ENCODE measurements around the gene FXYD1.
"Not testable (repeated sequence)": the region's sequence is repeated elsewhere in the genome, so short reads cannot be mapped to it uniquely, and the experiment has no call there.

Gene FXYD1

DNA sequence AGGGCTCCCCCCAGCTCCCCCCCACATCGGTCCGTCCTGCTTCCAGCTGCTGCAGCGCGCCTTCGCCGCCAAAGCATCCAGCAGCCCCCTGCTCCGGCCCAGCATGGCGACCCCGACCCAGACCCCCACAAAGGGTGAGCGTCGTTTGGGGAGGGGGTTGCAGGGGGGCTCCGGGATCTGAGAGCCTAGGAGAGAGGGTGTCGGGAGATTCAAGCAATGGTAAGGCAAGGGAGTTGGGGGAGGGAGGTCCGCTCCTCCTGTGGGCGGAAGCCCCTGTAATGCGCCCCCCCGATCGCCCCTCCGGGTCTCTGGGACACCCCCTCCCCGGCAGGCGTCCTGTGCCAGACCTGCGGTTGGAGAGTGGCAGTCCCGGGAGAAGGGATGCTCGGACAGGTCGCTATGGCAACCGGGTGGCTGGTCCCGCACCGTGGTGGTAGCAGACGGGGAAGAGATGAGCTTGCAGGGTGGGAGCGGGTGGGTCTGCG is 4.6 kb downstream of the FXYD1 start, which contains the start of gene FXYD7:
FXYD7 (plus strand) TSS at position 25 of the 485 bp plus-strand sequence; CDS start at position 104, 79 bp downstream.
- DNase-seq: peak in 1 of 14 donors; percentile 36

DNA sequence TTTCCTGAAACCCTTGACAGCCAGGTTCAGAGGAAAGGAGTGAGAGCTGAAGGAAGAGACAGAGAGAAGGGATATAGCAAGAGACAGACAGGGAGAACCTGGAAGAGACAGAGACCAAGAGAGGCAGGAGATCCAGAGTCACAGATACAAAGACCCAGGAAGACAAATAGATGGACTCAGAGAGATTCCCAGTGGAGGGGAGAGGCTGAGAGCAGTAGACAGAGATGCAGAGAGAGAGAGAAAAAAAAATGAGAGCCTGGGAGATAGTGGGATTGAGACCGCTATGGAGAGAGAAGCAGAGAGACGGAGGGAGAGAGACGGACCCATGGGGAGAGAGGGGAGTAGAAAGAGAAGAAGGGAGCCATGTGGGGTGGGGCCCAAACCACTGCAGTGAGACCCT is 5.2 kb downstream of the FXYD1 start:
- no peak for DNase-seq

DNA sequence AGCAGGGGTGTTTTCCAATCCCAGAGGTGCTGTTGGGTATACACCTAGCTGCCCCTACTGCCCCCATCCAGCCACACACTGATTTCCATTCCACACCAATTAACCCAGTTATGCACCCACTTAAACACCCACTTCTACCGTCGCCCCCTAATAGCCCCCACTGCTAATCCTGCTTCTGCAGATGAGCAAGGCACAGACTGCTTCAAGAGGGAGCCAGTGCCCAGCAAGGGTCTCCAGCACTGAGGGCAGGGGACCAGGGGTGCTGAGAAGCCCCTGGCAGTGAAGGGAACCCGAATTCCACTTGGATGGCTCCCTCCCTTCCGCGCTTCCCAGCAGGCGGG is 5.6 kb downstream of the FXYD1 start:
- no peak for DNase-seq

DNA sequence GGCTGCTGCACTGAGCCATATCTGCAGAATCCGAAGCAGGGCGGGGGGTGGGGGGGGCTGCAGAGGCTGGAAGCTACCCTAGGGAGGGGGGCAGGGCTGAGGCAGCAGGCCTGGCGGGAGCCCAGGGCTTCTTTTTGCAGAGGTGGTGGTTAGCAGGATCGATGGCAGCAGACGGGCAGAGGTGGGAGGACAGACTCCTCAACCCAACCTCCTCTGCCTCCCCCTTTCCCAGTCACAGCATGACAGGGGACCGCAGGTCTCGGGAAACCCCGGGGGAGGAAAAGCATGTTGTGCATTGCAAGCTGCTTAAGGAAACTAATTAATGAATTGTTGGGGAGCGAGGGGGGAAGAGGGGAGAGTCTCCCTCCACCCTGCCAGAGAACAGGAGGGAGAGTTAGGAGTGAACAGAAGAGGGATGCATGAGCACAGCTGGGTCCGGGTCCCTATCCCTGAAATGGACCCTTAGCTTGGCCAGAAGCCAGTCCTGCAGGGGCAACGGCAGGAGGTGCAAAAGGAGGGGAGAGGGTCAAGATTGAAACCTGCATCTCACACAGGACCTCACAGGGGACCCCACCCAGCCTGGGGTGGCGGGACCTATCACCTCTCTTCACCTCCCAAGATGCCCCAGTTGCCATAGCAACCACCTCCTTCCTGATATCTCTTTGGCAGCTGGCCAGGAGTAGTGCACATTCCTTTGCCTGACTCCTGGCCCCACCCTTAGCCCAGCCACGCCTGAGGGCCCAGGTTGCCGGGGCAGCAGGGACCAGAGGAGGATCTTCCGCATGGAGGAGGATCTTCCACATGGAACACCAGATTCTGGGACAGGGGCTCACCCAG is 6.2 kb downstream of the FXYD1 start:
- DNase-seq: no peak

DNA sequence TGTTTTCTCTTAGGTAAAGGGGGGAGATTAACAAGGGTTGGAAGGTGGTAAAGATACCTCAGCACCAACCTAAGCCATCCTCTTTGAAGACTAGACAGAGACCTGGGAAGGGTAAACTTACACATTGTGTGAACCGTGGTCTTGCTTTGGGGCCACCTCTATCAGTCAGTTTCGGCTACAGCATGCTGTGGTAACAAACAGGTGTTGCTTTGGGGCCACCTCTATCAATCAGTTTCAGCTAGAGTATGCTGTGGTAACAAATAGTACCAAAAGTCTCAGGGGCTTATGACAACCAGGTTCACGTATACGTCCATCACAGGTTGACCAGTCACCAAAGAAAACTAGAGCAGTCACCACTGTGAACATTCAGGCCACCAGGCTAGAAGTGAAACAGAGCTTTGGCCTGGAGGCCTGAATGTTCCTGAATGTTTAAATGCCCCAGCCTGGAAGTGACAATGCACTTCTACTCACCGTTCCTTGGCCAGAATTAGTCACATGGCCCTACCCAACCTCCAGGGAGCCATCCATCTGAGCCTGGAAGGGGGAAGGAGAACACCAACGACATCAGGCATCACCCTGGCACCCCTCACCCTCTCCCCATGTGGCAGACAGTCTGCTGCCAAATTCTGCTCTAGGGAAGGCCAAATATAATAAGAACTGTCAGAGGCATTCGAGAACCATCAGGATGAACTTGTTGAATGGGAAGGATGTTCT is 8.3 kb downstream of the FXYD1 start:
- no peak for DNase-seq

DNA sequence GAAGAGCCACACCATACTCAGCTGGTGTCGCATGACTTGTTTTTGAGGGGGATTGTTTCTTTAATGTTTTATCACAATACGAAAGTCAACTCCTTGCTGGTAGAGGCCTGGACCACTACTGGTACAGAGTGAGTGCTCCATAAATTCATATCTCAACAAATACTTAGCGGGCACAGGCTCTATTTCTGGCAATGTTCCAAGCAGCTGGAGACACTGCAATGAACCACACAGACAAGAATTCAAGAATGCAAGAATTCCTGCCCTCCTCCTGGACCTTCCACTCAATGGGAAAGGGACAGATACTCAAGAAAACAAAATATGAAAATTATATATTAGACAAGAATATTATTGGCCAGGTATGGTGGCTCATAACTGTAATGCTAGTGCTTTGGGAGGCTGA is 10.8 kb downstream of the FXYD1 start:
- DNase-seq: no peak

DNA sequence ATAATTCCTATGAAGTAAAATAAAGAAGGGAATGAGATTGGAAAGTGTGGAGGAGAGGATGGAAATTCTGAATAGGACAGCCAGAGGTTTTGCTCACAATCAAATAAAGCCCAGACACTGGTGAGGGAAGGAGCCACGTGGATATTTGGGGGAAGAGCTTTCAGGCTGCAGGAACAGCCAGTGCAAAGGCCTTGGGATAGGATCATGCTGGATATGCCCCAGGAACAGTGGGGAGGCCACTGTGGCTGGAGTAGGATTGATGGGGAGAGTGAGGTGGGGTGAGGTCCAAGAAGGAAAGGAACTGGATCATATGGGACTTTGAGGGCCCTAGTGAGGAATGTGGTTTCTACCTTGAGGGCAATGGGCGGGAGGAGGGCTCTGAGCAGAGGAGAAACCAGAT is 11.8 kb downstream of the FXYD1 start:
- DNase-seq: no peak

DNA sequence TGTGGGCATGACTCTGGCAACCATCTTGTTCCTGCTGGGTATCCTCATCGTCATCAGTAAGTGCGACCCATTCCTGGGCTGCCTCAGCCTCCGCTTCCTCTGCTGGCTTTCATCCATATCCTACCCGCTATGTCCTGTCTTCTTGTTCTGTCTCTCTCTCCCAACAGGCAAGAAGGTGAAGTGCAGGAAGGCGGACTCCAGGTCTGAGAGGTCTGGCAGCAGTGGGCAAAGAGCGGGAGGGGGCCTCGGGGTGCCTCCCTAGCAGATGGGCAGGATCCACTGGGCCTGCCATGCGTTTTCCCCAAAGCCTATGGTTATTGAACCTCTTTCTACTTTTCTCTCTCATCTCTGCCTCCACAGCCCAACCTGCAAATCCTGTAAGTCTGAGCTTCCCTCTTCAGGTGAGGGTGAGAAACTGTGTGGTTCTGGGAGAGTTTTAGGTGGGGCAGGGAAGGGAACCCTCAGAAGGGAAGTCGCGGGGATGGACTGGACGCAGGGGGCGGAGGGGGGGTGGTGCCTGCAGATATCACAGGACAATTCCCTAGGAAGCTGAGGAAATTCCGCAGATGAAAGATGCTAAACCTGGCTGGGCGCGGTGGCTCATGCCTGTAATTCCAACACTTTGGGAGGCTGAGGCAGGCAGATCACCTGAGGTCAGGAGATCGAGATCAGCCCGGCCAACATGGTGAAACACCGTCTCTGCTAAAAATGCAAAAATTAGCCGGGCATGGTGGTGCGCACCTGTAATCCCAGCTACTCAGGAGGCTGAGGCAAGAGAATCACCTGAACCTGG is 12.8 kb downstream of the FXYD1 start:
- no peak for DNase-seq

DNA sequence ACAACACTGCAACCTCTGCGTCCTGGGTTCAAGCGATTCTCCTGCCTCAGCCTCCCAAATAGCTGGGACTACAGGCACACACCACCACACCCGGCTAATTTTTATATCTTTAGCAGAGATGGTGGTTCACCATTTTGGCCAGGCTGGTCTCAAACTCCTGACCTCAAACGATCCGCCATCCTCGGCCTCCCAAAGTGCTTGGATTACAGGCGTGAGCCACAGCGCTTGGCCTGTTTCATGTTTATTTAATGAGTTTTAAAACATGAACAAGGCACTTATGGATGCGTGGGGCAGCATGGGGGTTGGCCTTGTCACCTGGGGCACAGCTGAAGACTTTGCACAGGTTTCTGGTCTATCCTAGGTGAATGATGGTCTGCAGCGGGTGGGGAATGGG is 14.5 kb downstream of the FXYD1 start:
- DNase-seq: not testable (repeated sequence)

DNA sequence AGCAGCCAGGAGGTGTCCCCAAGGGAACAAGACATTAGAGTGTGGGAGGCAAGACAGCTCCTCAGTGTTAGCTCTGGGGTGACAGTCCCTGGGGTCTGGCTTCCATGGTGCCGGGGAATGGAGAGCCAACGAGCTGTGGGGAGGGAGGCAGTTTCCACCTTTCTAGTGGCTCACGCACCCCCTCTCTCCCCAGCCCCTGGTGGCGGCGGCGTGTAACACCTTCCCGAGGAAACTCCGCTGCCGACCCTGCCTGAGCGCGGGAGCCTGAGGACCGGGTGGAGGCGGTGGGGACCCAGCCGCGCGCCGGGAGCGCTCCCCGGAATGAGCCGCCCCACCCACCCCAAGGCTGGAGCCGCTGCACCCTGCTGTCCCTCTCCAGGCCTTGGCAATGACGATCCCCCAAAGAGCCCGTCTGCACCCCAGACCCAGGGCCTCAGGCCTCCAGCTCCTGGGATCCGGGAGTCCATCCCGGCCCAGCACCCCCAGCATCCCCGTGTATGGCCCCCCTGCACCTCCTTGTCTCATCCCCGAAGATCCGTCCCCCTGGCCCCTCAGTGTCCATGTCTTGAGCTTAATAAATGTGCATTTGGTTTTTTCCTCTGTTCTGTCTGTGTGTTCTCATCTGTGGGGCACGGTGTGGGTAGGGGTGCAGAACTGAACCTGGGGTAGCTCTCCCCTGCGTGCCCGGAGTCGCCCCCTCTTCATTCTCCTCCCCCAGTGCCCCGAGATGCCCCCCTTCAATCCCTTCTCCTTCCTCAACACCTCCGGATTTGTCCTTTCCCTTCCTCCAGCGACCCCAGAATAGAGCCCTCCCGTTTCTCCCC is 15.3 kb downstream of the FXYD1 start:
- no peak for DNase-seq

DNA sequence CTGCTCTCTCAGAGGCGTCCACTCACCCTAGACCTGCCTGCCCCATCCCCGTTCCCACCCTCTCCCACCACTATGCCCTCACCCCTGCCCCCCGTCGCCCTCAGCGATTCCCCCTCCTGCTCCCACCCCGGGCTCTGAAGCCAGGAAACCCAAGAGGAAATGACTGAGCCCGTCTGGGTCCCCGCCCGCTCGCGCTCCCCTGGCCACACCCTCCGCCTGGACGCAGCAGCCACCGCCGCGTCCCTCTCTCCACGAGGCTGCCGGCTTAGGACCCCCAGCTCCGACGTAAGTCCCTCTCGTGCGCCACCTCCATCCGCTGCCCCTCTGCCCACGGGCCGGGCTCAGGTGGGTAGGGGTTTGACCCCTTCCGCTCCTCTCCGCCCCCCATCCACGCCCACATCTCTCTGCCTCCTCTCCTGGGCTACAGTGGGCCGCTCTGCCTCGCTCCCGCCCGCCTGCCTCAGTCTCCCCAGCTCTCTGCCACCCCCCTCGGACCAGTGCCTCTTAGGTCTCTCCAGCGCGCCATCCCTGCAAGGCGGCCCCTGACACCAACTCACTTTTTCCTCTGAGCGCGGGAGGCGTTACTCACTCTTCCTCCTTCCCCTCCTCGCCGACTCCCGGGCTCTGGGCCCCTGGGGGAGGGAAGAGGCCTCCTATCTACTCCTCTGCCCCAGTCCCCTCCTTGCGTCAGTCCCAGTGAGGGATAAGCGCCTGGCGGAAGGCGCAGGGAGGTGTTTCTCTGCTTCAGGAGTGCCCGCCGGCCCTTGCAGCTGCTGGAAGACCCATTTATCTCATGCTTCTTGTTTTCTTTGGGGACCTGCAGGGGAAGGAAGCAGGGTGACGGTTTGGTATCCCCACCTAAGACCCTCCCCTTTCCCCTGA is 16.1 kb downstream of the FXYD1 start, which contains the start of gene FXYD5:
FXYD5 (plus strand) TSS at position 211 of the 882 bp plus-strand sequence. CDS start 816 bp downstream, outside the sequence.
- DNase-seq: peak in 3 of 14 donors; percentile 7 to 33 (median 26)

DNA sequence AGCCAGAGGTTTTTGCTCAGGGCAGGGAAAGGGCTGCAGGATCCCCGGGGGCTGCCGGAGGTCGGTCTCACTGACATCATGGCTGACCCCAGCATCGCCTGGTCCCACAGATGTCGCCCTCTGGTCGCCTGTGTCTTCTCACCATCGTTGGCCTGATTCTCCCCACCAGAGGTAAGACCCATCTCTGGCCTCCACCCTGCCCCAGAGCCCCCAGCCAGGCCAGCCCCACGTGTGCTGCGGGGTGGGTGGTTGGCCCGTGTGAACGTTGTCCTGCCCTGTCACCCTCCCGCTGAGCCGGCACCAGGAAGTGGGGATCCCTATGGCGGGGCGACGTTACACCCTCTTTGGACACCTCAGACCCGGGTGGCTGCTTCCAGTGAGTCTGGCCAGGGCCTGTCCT is 16.8 kb downstream of the FXYD1 start:
- DNase-seq: no peak

DNA sequence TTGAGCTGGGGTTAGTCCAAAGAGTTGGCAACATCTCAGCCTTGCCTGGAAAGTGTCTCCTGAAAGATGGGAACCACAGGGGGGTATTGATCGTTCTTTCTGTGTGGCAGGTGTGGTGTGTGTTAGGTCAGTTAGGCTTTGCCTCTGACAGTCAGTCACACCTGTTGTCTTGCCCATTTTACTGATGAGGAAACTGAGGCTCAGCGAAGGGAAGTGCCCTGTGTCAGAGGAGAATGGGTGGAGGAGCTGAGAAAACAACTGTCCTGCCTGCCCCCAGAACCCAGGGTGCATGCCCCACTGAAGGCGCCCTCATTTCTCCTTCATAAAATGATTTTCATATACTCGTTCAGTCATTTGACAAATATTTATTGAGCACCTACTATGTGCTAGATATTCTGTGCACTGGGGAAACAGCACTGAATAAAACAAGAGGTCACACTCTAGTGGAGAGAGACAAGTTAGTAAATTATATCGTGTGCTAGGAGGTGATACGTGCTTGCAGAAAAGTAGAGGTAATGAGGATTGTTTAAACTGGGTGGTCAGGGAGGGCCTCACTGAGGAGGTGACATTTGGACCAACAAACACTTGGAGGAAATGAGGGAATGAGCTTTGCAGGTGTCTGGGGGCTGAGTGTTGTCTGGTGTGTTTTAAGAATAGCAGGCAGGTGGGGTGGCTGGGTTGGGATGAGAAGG is 17.5 kb downstream of the FXYD1 start:
- DNase-seq: no peak

DNA sequence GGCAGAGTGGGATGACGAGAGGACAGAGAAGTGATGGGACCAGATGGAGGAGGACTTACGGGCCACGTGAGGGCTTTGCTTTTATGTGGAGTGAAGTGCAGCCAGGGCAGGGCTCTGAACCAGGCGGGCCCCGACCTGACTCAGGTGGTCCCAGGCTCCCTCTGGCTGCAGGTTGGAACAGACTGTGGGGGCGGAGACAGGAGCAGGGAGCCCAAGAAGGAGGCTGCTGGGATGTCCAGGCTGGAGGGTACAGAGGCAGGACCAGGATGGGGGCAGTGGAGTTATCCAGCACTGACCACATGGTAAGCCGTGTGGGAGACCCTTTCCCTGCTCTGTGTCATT is 18.0 kb downstream of the FXYD1 start:
- DNase-seq: no peak

DNA sequence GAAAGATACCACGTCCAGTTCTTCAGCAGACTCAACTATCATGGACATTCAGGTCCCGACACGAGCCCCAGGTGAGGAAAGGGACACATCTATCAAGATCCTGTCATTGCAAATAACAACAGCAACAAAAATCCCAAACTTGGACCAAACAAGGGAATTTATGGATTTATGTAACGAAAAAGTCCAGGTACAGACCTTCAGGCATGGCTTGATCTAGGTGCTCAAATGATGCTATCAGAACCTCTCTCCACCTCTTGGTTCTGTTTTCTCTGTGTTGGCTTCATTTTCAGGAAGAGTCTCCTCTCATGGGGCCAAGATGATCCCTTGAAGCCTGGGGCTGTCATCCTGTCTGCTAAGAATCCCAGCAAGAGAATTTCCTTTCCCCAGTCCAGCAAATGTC is 18.8 kb downstream of the FXYD1 start:
- DNase-seq: no peak

DNA sequence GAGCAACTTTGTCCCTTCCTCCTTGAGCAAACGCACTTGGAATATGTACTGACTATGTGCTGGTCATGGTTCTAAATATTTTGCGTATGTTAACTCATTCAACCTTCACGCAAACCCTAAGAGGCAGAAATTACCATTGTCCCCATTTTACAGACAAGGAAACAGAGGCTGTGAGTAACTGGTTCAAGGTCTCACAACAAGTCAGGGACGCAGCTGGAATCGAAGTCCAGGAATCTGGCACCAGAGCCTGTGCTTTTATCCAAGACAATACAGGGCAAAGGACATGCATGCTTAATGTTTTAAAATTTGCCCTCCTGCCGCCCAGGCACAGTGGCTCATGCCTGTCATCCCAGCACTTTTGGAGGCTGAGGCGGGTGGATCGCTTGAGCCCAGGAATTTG is 21.0 kb downstream of the FXYD1 start:
- DNase-seq: no peak

DNA sequence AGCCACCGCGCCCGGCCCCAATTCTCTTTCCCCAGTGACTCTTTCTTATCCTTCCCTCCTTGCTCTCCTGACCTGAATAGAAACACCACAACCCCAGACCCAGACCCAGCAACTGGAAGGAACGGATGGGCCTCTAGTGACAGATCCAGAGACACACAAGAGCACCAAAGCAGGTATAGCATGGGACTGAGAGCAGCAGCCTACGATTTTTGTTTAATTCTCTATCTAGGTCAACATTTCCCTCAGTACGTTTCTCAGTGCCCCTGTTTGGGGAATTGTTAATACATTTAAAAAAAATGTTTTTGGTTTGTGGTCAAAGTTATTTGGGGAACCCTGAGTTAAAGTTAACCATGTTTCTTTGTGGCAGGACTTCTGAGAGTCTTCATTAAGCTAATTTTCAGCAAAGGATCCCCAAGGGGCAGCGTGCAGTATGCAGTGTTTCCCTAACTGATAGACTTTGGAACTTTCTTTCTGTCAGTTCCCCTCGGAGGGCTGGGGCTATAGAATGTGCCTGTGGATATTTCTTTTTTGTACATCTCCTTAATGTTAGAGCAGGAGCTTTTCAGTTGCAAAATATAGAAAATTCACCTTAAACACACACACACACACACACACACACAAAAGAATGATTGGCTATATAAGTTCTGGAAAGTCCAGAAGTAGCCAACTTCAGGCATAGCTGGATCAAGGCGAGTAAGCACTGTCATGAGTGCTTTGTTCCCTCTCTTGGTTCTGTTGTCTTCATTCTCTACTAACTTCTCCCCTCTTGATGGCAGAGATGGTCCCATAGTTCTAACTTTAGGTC is 22.2 kb downstream of the FXYD1 start:
- DNase-seq: no peak

DNA sequence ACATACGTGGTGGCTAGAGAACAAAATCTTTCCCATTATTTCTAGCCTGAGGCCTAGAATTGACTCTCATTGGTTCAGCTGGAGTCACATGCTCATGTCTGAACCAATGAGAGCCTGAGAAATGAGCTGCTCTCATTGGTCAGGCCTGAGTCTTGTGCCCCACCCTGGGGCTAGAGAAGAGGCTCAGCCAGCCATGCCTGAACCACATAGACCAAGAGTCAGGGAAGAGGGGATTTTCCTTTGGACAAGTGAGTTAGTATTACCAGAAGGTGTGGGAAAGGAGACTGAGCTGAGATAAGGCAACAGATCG is 22.8 kb downstream of the FXYD1 start:
- DNase-seq: no peak

DNA sequence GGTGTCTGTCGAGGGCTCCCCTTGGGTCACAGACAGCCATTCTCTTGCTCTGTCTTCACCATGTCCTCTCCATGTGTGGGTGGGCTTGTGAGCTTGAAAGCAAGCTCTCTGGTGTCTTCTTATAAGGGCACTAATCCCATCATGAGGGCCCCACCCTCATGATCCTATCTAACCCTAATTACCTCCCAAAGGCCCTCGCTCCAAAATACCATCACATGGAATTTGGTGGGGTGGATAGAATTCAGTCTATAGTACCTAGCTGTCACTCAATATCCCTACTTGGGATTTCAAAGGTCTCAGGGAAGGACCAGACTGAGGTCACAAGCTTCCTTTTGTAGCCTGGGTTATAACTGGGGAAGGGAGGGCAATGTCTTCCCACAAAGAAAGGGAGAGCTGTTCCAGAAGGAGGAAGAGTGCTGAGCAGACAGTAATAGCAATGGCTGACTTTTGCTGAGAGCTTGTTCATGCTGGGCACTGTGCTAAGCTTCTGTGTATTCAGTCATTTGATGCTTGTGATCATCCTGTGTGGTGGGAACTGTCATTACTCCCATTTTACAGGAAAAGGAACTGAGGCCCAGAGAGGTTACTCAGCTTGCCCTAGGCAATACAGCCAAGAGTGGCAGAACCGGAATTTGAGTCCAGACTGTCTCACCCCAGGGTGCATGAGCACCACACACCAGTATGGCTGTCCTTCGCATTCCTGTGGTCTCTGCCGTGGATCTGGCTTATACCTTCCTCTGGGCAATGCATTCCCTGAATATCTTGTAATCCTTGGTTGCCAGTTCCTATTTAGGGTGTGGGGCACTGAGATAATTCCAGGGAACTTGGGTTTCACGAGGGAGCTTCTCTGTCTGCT is 24.1 kb downstream of the FXYD1 start:
- no peak for DNase-seq
